Fibroblast of skin of left biceps (primary cell): ENCODE measurements around the gene PLEK.
"Not testable (repeated sequence)": the region's sequence is repeated elsewhere in the genome, so short reads cannot be mapped to it uniquely, and the experiment has no call there.

ENCODE experiments used
- DNase-seq, 2 experiments: peaks; one replicate each; pipeline ENCODE4 v3.0.0-alpha.2; 2013; ENCODE audit warnings: low read depth in 2 of 2

Gene PLEK

GRCh38 chr2:68441179-68441993, 76.3 kb downstream of the PLEK start:
- DNase-seq: peak; percentile 68 to 70

GRCh38 chr2:68441994-68442322, 76.9 kb downstream of the PLEK start:
- DNase-seq: no peak

DNA sequence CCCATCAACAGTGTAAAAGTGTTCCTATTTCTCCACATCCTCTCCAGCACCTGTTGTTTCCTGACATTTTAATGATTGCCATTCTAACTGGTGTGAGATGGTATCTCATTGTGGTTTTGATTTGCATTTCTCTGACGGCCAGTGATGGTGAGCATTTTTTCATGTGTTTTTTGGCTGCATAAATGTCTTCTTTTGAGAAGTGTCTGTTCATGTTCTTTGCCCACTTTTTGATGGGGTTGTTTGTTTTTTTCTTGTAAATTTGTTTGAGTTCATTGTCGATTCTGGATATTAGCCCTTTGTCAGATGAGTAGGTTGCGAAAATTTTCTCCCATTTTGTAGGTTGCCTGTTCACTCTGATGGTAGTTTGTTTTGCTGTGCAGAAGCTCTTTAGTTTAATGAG, 81.3 kb downstream of the PLEK start:
- DNase-seq: not testable (repeated sequence)
